ENCODE measurements around the gene RBP3. TPM values are rescaled to one million over a fixed set of nuclear protein-coding genes. Genes with fewer than 3 reads are reported as not detected.

The RBP3 gene
- total RNA-seq, 1 donor = not detected

DNA sequence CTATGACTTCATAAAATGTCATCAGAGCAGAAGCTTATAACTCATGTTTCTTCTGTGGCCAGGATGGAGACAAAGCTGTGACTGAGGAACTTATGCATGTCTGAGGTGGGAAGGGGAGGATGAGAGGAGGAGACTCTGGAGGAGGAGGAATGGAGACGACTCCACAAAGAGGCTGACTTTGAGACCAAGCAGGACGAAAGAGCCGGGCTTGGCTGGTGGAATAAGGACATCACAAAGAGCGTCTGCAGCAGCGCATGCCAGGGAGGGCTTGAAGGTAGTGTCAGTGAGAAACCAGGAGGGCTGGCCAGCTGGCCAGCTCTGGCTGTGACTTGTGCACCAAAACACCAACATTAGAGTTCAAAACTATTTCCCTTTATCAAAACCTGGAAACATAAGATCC lies 32.0 kb upstream of the RBP3 start:
- DNase-seq (ENCODE audit: low read depth) = no peak
- no peak overlapping the region for H3K4me3 ChIP-seq (ENCODE audit: low read depth, low read length)
- TF ChIP-seq, protein P1, sequence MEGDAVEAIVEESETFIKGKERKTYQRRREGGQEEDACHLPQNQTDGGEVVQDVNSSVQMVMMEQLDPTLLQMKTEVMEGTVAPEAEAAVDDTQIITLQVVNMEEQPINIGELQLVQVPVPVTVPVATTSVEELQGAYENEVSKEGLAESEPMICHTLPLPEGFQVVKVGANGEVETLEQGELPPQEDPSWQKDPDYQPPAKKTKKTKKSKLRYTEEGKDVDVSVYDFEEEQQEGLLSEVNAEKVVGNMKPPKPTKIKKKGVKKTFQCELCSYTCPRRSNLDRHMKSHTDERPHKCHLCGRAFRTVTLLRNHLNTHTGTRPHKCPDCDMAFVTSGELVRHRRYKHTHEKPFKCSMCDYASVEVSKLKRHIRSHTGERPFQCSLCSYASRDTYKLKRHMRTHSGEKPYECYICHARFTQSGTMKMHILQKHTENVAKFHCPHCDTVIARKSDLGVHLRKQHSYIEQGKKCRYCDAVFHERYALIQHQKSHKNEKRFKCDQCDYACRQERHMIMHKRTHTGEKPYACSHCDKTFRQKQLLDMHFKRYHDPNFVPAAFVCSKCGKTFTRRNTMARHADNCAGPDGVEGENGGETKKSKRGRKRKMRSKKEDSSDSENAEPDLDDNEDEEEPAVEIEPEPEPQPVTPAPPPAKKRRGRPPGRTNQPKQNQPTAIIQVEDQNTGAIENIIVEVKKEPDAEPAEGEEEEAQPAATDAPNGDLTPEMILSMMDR (IDR thresholded peaks at IDR 0.05; ENCODE audit: insufficient read depth, low read length) = no peak

- H3K4me3 ChIP-seq (ENCODE audit: low read depth, low read length) = no peak overlapping the region
- DNase-seq (ENCODE audit: low read depth) = no peak
- TF ChIP-seq, protein P1 (IDR thresholded peaks at IDR 0.05; ENCODE audit: insufficient read depth, low read length) = no peak
Measured at GRCh38 chr10:47317251-47317650, 30.9 kb upstream of the RBP3 start.

DNA sequence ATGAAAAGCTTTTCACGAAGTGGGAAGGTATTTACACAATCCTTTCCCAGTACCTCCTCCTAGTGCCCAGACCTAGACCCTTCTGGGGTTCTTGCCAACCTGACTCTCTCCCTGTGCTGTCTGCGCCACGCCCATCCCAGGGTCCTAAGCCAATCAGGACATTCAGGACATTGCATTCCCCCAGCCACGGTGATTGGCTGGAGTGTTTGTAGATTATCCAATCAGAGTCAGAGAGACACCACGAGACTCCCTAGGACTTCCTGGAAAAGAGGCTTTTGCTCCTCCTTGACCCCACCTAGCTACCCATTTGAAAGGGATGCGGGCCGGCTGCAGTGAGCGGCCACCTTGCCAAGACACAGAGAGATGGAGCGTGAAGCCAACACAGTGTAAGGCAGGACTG lies 29.5 kb upstream of the RBP3 start:
- no peak overlapping the region for H3K4me3 ChIP-seq (ENCODE audit: low read depth, low read length)
- no peak for DNase-seq (ENCODE audit: low read depth)
- TF ChIP-seq, protein P1 (IDR thresholded peaks at IDR 0.05; ENCODE audit: insufficient read depth, low read length) = no peak

DNA sequence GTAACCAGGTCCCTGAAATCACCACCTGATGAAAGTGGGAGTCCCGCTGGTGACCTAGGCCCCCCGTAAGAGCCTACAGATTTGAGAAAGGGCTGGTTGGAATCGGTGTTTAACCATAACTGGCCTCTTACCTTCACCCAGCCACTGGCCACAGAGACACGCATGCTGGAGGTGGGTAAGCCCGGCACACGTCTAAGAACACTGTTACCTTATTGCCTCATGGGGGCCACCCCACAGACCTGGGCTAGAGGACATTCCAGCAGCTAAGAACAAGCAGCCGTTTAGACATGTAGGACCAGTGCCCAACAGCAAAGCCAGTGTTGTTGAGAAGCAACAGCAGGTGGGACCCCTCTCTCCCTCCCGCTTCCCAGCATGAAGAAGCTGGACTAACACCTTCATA lies 28.4 kb upstream of the RBP3 start:
- no peak overlapping the region for H3K4me3 ChIP-seq (ENCODE audit: low read depth, low read length)
- no peak for DNase-seq (ENCODE audit: low read depth)
- TF ChIP-seq, protein P1 (IDR thresholded peaks at IDR 0.05; ENCODE audit: insufficient read depth, low read length) = no peak

DNA sequence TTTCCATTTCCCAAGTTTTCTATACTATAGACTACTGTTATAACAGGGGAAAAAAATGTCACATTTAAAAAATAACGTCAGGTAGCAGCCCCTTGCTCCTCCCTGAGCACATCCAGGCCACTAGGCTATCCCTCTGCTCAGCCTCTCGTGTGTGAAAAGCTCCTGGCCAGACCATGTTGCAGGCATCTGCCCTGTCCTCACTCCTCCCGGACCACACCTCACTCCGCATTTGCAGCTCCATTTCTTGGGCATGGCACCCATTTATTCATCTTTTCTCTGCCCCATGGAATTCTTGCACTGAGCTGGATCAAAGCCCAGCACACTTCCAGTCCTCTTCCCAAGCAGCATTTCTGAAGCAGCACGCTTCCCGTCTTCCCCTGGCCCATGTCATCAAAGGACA lies 27.4 kb upstream of the RBP3 start:
- TF ChIP-seq, protein P1 (IDR thresholded peaks at IDR 0.05; ENCODE audit: insufficient read depth, low read length) = no peak
- H3K4me3 ChIP-seq (ENCODE audit: low read depth, low read length) = no peak overlapping the region
- DNase-seq (ENCODE audit: low read depth) = no peak

GRCh38 chr10:47321521-47322195 lies 26.5 kb upstream of the RBP3 start:
- H3K4me3 ChIP-seq (ENCODE audit: low read depth, low read length) = no peak overlapping the region
- TF ChIP-seq, protein P1 (IDR thresholded peaks at IDR 0.05; ENCODE audit: insufficient read depth, low read length) = no peak
- DNase-seq (ENCODE audit: low read depth) = no peak
